ENCODE measurements around the gene PPL. TPM values are rescaled to one million over a fixed set of nuclear protein-coding genes. Genes with fewer than 3 reads are reported as not detected.

Gene PPL
- total RNA-seq, 2 experiments from 2014 or later: not detected

DNA sequence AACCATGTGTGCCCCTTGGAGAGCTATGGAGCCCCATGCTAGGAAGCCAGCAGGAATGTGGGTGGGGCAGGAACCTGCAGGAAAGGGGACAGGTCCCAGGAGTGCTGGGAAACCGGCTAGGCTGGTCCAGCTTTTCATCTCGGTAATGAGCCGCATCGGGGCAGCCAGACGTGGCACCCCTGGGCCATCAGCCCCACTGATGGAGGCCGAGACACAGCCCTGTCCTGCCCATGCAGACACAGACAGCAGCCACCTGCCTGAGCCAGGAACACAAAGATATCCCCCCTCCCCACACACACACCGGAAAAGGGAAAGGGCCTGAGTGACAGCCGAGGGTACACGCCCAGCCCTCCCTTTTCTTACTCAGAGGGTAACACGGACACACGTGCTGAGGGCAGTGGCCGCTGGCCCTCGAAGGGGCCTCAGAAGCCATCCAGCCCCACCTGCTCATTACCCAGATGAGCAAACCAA lies 18.1 kb downstream of the PPL start:
- no peak for ATAC-seq (ENCODE audit: low read depth)
- H3K9me3 Mint-ChIP-seq: no peaks in the 10 kb centered on the region
- H3K4me3 Mint-ChIP-seq: no peak overlapping the region
- POLR2A ChIA-PET: no interaction called here
- peaks cover 5% of the 10 kb centered on the region for H3K4me1 Mint-ChIP-seq
- no peaks in the 10 kb centered on the region for H3K36me3 Mint-ChIP-seq
- no peaks in the 10 kb centered on the region for H3K27me3 Mint-ChIP-seq
- no peak for DNase-seq
- H3K27ac Mint-ChIP-seq: no peak overlapping the region

DNA sequence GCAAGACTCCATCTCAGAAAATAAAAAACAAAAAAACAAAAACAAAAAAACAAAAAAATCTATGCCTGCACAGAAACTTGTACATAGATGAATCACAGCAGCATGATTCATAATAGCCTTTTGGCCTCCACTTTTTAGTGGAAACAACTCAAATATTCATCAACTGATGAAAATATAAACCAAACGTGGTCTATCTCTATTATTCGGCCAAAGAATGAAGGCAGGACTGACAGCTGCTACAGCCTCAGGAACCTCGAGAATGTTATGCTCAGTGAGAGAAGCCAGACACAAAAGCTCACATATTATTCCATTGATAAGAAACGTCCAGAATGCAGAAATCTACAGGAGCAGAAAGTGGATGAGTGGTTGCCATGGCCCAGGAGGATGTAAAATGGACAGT lies 19.8 kb downstream of the PPL start:
- H3K27ac Mint-ChIP-seq: no peak overlapping the region
- no peaks in the 10 kb centered on the region for H3K27me3 Mint-ChIP-seq
- ATAC-seq (ENCODE audit: low read depth) (no peak), DNase-seq (no peak)
- no peaks in the 10 kb centered on the region for H3K9me3 Mint-ChIP-seq
- POLR2A ChIA-PET: no interaction called here
- peaks cover 5% of the 10 kb centered on the region for H3K4me1 Mint-ChIP-seq
- no peak overlapping the region for H3K4me3 Mint-ChIP-seq
- no peaks in the 10 kb centered on the region for H3K36me3 Mint-ChIP-seq

DNA sequence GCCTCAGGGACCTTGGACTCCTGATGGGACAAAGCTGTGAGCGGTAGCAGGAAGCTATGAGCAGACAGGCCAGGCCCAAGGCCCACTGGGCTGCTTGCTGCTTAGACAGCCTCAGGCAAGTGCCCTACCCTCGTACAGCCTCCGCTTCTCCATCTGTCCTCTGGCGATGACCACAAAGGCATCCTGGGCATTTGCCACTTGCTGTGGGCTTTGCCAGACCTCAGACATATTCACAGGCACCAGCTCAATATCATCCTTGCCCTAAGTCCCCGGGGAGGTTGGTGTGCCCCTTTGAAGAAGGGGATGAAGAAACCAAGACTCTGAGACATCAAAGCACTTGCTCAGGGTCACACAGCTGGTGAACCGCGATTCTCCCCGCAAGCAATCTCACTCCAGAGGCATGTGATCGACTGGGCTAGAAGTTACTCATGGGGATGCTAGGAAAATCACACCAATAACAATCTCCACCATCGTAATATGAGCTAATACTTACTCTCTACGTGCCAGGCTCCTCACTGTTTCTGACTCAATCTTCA lies 21.7 kb downstream of the PPL start:
- Mint-ChIP-seq H3K27ac (no peak overlapping the region), H3K36me3 (no peaks in the 10 kb centered on the region), H3K27me3 (no peaks in the 10 kb centered on the region), H3K4me1 (peaks cover 5% of the 10 kb centered on the region), H3K4me3 (no peak overlapping the region), H3K9me3 (no peaks in the 10 kb centered on the region)
- ATAC-seq (ENCODE audit: low read depth) (no peak), DNase-seq (no peak)
- POLR2A ChIA-PET: no interaction called here

DNA sequence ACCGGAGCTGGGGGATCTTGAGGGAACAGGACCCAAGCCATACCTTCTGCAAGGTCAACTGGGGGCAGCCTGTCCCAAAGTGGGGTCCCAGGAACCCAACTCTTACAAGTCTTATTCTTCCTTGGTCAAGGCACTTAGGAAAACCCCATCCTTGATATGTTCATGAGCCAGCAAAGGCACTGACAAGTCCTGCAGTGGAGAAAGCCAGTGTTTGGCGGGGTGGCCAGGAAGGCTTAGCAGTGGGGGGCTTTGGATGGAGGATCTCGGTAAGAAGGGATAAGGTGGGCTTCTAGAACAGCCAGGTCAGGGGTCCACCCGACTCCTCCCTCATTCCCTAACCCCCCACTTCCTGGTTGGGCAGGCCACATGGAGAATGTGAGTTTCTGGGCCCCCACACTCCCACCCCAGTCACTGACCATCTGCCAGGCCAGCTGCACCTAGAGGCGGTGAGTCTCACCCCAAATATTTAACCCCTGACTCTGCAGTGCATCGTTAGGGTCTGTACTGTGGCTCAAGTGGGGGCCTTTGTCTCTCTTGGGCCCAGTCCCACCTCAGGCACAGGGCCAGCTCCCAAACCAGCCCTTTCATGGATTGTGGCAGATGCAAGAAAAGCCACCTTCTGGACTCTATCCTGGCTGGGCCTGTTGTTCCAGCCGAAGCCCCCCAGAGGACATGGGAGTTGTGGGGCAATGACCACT lies 22.3 kb downstream of the PPL start:
- H3K4me1 Mint-ChIP-seq: peaks cover 5% of the 10 kb centered on the region
- H3K36me3 Mint-ChIP-seq: no peaks in the 10 kb centered on the region
- no peaks in the 10 kb centered on the region for H3K27me3 Mint-ChIP-seq
- H3K4me3 Mint-ChIP-seq: no peak overlapping the region
- ATAC-seq (ENCODE audit: low read depth): no peak
- POLR2A ChIA-PET: no interaction called here
- no peak for DNase-seq
- no peak overlapping the region for H3K27ac Mint-ChIP-seq
- H3K9me3 Mint-ChIP-seq: no peaks in the 10 kb centered on the region

GRCh38 chr16:4913774-4914525 lies 23.0 kb downstream of the PPL start:
- DNase-seq (no peak), ATAC-seq (ENCODE audit: low read depth) (no peak)
- no peaks in the 10 kb centered on the region for H3K9me3 Mint-ChIP-seq
- peaks cover 5% of the 10 kb centered on the region for H3K4me1 Mint-ChIP-seq
- POLR2A ChIA-PET: interaction anchor here (0.8 kb wide), 1 partner anchor 177 kb away, joined by 4 read pairs; no protein-coding TSS in a partner anchor
- no peaks in the 10 kb centered on the region for H3K27me3 Mint-ChIP-seq
- H3K27ac Mint-ChIP-seq: no peak overlapping the region
- no peak overlapping the region for H3K4me3 Mint-ChIP-seq
- H3K36me3 Mint-ChIP-seq: no peaks in the 10 kb centered on the region

DNA sequence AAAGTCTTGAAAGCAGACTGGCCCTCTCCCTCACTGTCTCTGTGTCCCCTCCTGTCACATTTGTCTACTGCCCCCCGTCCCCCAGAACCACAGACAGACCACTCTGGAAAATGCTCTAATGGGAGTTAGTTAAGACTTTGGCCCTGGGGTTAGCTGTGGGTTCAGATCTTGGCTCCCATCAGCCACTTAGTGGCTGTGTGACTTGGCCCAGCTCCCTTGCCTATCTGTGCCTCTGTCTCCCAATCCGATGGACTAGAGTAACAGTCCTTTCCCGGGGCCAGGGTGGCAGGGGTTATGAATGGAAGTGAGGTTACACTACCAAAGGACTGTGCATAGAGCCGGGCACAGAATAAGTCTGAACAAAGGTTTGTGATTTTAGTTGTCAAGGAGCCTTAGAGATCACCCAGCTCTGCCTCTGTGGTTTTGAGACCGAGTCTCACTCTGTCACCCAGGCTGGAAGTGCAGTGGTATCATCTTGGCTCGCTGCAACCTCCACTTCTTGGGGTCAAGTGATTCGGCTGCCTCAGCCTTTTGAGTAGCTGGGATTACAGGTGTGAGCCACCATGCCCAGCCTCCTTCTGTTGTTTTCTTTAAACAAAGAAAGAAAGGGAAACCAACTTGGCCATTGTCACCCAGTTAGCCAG lies 23.7 kb downstream of the PPL start:
- no peak overlapping the region for H3K4me3 Mint-ChIP-seq
- H3K36me3 Mint-ChIP-seq: no peaks in the 10 kb centered on the region
- H3K4me1 Mint-ChIP-seq: peaks cover 5% of the 10 kb centered on the region
- no peak for ATAC-seq (ENCODE audit: low read depth)
- H3K9me3 Mint-ChIP-seq: no peaks in the 10 kb centered on the region
- POLR2A ChIA-PET: interaction anchor here (0.8 kb wide), 1 partner anchor 176 kb away, joined by 4 read pairs; no protein-coding TSS in a partner anchor
- DNase-seq: no peak
- H3K27me3 Mint-ChIP-seq: no peaks in the 10 kb centered on the region
- H3K27ac Mint-ChIP-seq: no peak overlapping the region

DNA sequence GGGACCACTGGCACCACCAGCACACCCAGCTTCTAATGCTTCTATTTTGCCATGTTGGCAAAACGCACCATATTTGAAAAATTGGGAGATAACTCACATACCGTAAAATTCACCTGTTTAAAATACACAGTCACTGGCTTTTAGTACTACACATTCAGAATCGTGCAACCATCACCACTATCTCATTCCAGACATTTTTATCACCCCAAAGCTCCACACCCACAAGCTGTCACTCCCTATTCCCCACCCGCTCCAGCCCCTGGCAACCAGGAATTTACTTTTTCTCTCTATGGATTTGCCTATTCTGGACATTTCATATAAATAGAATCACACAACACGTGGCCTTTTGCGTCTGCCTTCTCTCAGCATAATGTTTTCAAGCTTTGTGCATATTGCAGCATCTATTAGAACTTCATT lies 25.0 kb downstream of the PPL start:
- H3K9me3 Mint-ChIP-seq: no peaks in the 10 kb centered on the region
- ATAC-seq (ENCODE audit: low read depth) (no peak), DNase-seq (no peak)
- no peaks in the 10 kb centered on the region for H3K36me3 Mint-ChIP-seq
- H3K27me3 Mint-ChIP-seq: peaks cover 3% of the 10 kb centered on the region
- H3K27ac Mint-ChIP-seq: no peak overlapping the region
- POLR2A ChIA-PET: interaction anchor here (0.6 kb wide), 1 partner anchor 73 kb away, joined by 3 read pairs; no protein-coding TSS in a partner anchor
- H3K4me3 Mint-ChIP-seq: no peak overlapping the region
- peaks cover 5% of the 10 kb centered on the region for H3K4me1 Mint-ChIP-seq

- Mint-ChIP-seq H3K27ac (no peak overlapping the region), H3K4me3 (no peak overlapping the region)
- POLR2A ChIA-PET: no interaction called here
Observed at GRCh38 chr16:4910828-4911227, 26.1 kb downstream of the PPL start.

GRCh38 chr16:4909825-4910224 lies 27.1 kb downstream of the PPL start:
- ATAC-seq (ENCODE audit: low read depth) (no peak), DNase-seq (no peak)
- Mint-ChIP-seq H3K9me3 (no peaks in the 10 kb centered on the region), H3K27ac (no peak overlapping the region), H3K4me3 (no peak overlapping the region), H3K4me1 (no peaks in the 10 kb centered on the region), H3K36me3 (no peaks in the 10 kb centered on the region), H3K27me3 (peaks cover 13% of the 10 kb centered on the region)
- POLR2A ChIA-PET: no interaction called here

More at GRCh38 chr16:4910828-4911227, 26.1 kb downstream of the PPL start:
- peaks cover 6% of the 10 kb centered on the region for H3K27me3 Mint-ChIP-seq
- no peaks in the 10 kb centered on the region for H3K36me3 Mint-ChIP-seq
- no peaks in the 10 kb centered on the region for H3K9me3 Mint-ChIP-seq
- DNase-seq (no peak), ATAC-seq (ENCODE audit: low read depth) (no peak)
- H3K4me1 Mint-ChIP-seq: peaks cover 5% of the 10 kb centered on the region

DNA sequence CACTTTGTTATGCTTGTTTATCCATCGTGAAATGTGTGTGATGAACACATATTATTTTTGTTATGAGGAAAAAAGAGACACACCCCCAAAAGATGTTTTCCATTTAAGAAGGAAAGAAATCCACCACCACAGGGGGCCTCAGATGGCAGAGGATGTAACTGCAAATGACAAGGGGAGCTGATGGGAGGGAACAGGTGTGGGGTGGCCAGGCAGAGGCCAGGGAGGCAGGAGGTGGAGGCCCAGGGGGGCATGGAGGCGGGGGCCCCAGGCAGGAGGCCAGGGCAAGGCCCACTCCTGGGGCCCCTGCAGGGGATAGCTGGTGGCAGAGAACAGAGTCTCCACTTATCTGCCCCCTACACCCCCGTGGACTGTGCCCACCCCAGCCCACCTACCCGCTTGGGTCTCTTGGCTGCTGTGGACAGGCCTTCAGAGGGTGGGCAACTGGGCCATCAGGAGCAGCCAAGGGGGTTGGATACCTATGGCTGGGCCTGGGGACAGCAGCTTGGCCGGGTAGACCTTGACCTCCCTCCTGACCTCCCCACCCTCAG lies 28.0 kb downstream of the PPL start:
- Mint-ChIP-seq H3K27me3 (peaks cover 13% of the 10 kb centered on the region), H3K36me3 (no peaks in the 10 kb centered on the region), H3K4me3 (no peak overlapping the region), H3K9me3 (no peaks in the 10 kb centered on the region), H3K4me1 (no peaks in the 10 kb centered on the region), H3K27ac (no peak overlapping the region)
- DNase-seq (no peak), ATAC-seq (ENCODE audit: low read depth) (no peak)
- POLR2A ChIA-PET: no interaction called here

DNA sequence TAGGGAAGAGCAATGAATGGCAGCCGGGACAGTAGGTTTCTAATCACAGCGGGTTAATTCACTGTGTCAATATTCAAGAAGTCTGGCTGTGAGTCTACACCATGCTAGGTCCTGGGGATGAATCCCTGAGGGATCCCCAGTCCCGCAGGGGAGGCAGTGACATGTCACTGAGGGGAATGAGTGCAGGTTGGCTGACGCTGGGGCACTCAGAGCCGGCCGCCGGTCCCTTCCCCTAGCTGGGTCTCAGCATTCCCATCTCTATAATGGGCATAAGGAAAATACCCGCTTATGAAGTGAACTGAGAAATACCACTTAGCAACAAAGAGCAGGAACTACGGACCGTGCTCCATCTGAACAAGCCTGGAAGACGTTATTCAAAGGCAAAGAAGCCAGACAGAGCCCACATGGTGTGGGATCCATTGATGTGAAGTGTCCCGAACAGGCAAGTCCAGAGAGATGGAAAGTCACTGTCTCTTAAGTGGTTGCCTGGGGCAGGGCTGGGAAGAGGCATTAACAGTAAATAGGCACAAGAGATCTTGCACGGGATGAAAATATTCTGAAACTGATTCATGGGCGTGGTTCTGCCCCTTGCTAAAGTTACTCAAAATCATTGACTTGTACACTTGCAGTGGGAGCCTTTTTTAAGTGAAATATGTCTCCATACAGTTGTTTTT lies 31.9 kb downstream of the PPL start:
- H3K9me3 Mint-ChIP-seq: no peaks in the 10 kb centered on the region
- H3K27ac Mint-ChIP-seq: no peak overlapping the region
- ATAC-seq (ENCODE audit: low read depth): no peak
- H3K4me1 Mint-ChIP-seq: no peaks in the 10 kb centered on the region
- no peak overlapping the region for H3K4me3 Mint-ChIP-seq
- peaks cover 15% of the 10 kb centered on the region for H3K27me3 Mint-ChIP-seq
- POLR2A ChIA-PET: no interaction called here
- H3K36me3 Mint-ChIP-seq: no peaks in the 10 kb centered on the region
- DNase-seq: no peak

DNA sequence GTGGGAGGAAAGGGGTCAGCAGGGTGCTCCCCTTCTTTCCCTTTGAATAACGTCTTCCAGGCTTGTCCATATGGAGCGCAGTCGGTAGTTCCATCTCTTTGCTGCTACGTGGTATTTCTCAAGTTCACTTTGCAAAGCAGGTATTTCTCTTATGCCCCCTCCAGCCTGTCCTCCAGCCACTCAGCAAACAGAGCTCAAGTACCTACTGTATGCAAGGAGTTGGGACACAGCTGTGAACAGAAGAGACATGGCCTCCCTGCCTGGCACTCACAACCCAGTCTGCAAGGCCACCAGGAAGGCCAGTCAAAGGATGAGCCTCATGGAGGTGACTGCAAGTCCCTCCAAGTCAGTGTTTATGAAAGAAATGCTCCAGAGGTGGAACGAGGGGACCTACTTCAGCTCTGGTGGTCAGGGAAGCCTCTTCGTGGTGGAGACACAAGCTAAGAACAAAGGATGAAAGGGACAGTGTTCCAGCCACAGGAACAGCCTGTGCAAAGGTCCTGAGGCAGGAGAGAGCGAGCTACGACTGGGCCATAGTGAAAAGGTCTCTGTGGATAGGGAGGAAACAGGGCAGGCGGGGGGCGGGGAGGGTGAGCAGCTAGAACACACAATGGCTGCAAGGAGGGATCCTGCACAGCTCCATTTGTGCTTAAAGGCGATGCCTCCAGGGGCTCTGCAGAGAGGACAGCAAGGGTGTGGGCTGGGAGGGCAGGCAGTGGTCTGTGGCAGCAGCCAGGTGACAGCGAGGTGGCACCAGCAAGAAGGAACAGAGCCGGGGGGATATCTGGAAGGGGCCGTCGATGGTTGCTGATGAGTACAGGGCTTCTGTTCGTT lies 32.6 kb downstream of the PPL start:
- ATAC-seq (ENCODE audit: low read depth) (no peak), DNase-seq (no peak)
- Mint-ChIP-seq H3K27me3 (peaks cover 15% of the 10 kb centered on the region), H3K4me1 (no peaks in the 10 kb centered on the region), H3K9me3 (no peaks in the 10 kb centered on the region), H3K4me3 (no peak overlapping the region), H3K27ac (no peak overlapping the region), H3K36me3 (no peaks in the 10 kb centered on the region)
- POLR2A ChIA-PET: no interaction called here

Measured in activated naive CD8-positive, alpha-beta T cell treated with anti-CD3 and anti-CD28 coated beads, Interleukin-2, amount 10 ng/mL, durations not matched to agents 7 days and 5 days (primary cell).